ENCODE data around the gene LONP2. TPM values are rescaled to one million over a fixed set of nuclear protein-coding genes. Genes with fewer than 3 reads are reported as not detected.

LONP2 gene
- total RNA-seq, 2 experiments from 2014 or later, result 77.2 to 81.0 TPM

DNA sequence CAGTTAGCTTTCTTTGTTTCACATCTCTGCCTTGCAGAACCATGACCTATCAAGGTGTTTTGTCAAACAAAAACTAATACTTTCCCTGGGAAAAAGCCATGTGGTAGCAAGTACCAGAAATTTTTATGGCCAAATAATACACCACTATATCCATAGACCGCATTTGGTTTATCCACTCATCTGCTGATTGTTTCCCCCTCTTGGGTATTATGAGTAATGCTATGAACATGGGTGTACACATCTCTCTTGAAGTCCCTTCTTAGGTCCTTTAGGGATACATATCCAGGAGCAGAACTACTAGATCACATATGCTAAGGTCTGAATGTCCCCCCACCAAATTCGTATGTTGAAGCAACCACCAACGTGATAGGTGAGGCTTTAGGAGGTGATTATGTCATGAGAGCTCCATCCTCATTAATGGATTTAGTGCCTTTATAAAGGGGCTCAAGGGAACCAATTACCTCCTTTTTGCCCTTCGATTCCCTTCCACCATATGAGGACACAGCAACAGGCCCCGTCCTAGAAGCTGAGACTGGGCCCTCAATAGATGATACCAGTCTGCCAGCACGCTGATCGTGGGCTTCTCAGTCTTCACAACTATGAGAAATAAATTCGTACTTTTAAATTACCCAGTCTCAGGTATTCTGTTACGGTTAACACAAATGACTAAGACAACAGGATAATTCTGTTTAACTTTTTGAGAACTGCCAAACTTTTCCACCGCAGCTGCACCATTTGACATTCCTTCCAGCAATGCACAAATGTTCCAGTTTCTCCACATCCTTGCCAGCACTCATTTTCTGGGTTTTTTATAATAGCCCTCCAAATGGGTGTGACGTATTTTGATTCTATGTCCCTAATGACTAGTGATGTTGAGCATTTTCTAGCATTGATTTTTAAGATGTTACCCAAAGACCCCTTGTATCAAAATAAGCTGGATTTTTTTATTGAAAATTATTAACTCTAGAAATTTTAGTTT is 111.1 kb downstream of the LONP2 start:
- no peak overlapping the region for H3K4me3 ChIP-seq (ENCODE audit: low read length)
- TF ChIP-seq, protein P1, sequence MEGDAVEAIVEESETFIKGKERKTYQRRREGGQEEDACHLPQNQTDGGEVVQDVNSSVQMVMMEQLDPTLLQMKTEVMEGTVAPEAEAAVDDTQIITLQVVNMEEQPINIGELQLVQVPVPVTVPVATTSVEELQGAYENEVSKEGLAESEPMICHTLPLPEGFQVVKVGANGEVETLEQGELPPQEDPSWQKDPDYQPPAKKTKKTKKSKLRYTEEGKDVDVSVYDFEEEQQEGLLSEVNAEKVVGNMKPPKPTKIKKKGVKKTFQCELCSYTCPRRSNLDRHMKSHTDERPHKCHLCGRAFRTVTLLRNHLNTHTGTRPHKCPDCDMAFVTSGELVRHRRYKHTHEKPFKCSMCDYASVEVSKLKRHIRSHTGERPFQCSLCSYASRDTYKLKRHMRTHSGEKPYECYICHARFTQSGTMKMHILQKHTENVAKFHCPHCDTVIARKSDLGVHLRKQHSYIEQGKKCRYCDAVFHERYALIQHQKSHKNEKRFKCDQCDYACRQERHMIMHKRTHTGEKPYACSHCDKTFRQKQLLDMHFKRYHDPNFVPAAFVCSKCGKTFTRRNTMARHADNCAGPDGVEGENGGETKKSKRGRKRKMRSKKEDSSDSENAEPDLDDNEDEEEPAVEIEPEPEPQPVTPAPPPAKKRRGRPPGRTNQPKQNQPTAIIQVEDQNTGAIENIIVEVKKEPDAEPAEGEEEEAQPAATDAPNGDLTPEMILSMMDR (IDR thresholded peaks at IDR 0.05), result no peak
- Mint-ChIP-seq H3K36me3 (ENCODE audit: low read depth) (peaks cover 63% of the 10 kb centered on the region), H3K27me3 (no peaks in the 10 kb centered on the region), H3K9me3 (no peaks in the 10 kb centered on the region), H3K27ac (peak overlapping the region; percentile 49), H3K4me1 (ENCODE audit: low read depth) (peaks cover 12% of the 10 kb centered on the region), H3K4me3 (no peak overlapping the region)
- H3K36me3 ChIP-seq (ENCODE audit: insufficient read depth, low read length), result peaks cover 32% of the 10 kb centered on the region
- intact Hi-C loops (cut with DNase I, micrococcal nuclease), result loop anchor here in 1 of 2 experiments (1.0 to 5.0 kb wide), 3 partner anchors 187 to 274 kb away; no protein-coding TSS in a partner anchor
- H3K27ac ChIP-seq (ENCODE audit: low read depth in 1 of 2, low read length in 2 of 2), result no peak overlapping the region
- H3K9me3 ChIP-seq (ENCODE audit: control insufficient read depth in 1 of 2, insufficient read depth in 1 of 2, low read length in 2 of 2), result no peaks in the 10 kb centered on the region
- no peaks in the 10 kb centered on the region for H3K27me3 ChIP-seq (ENCODE audit: control insufficient read depth in 1 of 2, insufficient read depth in 2 of 2, low read length in 2 of 2)
- DNase-seq, result no peak
- POLR2A ChIA-PET, result interaction anchor here (1.0 to 5.3 kb wide), 5 partner anchors 30 to 275 kb away, joined by 3 to 26 read pairs (median 7); partner anchors contain the start of gene SIAH1
- ATAC-seq (ENCODE audit: poor library complexity), result no peak
- H3K4me1 ChIP-seq (ENCODE audit: insufficient read depth, low read length), result peaks cover 2% of the 10 kb centered on the region
- CTCF ChIA-PET, result interaction anchor here (1.2 to 6.2 kb wide), 8 partner anchors 11 to 275 kb away, joined by 3 to 42 read pairs (median 8); no protein-coding TSS in a partner anchor

DNA sequence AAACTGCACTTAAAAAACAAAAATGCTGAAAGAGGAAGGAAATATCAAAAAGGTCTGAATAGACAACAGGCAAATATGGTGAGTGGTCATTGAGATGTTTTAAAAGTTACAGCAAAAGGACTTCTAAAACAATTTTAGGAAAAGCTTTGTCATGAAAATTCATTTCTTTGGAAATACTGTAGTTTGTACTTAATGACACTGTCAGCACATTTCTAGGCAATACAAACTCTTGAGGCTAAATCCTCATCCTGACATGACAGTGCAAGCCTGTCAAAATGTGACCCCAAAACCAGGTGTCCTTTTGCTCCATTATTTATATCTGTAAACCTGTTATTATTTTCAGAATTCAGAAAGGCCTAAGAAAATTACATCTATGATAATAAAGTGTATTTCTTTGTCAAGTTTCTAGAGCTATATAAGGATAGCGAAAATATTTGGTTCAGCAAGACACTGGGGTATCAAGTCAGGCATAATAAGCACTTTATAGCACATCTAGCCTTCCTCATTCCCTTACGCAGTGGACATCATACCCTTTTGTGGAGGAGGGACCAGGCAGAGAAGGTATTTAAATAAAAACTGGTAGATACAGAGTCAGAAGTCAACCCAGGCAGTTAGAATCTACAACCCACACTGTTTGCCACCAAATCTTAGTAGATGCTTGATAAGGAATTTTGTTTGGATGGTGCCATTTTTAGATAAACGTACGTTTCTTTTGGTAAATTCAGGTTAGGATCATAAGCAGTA is 112.7 kb downstream of the LONP2 start:
- TF ChIP-seq, protein P1 (IDR thresholded peaks at IDR 0.05), result no peak
- POLR2A ChIA-PET, result interaction anchor here (0.6 to 5.3 kb wide), 4 partner anchors 29 to 274 kb away, joined by 3 to 26 read pairs (median 5); no protein-coding TSS in a partner anchor
- H3K4me3 Mint-ChIP-seq, result no peak overlapping the region
- CTCF ChIA-PET, result interaction anchor here (1.0 to 6.2 kb wide), 6 partner anchors 9 to 1215 kb away, joined by 3 to 42 read pairs (median 4); no protein-coding TSS in a partner anchor
- no peak for ATAC-seq (ENCODE audit: poor library complexity)
- H3K27ac Mint-ChIP-seq, result no peak overlapping the region
- no peaks in the 10 kb centered on the region for H3K9me3 Mint-ChIP-seq
- peaks cover 12% of the 10 kb centered on the region for H3K4me1 Mint-ChIP-seq (ENCODE audit: low read depth)
- intact Hi-C loops (cut with DNase I, micrococcal nuclease), result no loop called here
- Histone ChIP-seq H3K4me1 (ENCODE audit: insufficient read depth, low read length) (peaks cover 2% of the 10 kb centered on the region), H3K4me3 (ENCODE audit: low read length) (no peak overlapping the region), H3K27me3 (ENCODE audit: control insufficient read depth in 1 of 2, insufficient read depth in 2 of 2, low read length in 2 of 2) (no peaks in the 10 kb centered on the region), H3K9me3 (ENCODE audit: control insufficient read depth in 1 of 2, insufficient read depth in 1 of 2, low read length in 2 of 2) (no peaks in the 10 kb centered on the region), H3K27ac (ENCODE audit: low read depth in 1 of 2, low read length in 2 of 2) (no peak overlapping the region), H3K36me3 (ENCODE audit: insufficient read depth, low read length) (peaks cover 27% of the 10 kb centered on the region)
- no peaks in the 10 kb centered on the region for H3K27me3 Mint-ChIP-seq
- peaks cover 61% of the 10 kb centered on the region for H3K36me3 Mint-ChIP-seq (ENCODE audit: low read depth)
- DNase-seq, result no peak

DNA sequence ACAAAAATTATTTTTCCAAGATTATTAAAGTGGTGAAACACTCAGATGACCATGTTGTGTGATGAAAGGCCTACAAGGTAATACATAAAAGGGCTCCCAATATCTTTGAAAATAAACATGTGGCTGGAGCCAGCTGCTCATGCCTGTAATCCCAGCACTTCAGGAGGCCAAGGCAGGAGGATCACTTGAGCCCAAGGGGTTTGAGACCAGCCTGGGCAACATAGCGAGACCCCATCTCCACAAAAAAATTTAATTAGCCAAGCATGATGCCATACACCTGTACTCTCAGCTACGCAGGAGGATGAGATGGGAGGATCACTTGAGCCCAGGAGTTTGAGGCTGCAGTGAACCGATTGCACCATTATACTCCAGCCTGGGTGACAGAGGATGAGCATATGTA is 114.3 kb downstream of the LONP2 start:
- peaks cover 16% of the 10 kb centered on the region for H3K4me1 Mint-ChIP-seq (ENCODE audit: low read depth)
- no peak for ATAC-seq (ENCODE audit: poor library complexity)
- CTCF ChIA-PET, result interaction anchor here (1.4 to 6.2 kb wide), 2 partner anchors 265 to 272 kb away, joined by 4 to 42 read pairs; no protein-coding TSS in a partner anchor

More for the DNA sequence above, 114.3 kb downstream of the LONP2 start:
- H3K4me1 ChIP-seq (ENCODE audit: insufficient read depth, low read length), result peaks cover 2% of the 10 kb centered on the region
- intact Hi-C loops (cut with DNase I, micrococcal nuclease), result no loop called here
- H3K9me3 ChIP-seq (ENCODE audit: control insufficient read depth in 1 of 2, insufficient read depth in 1 of 2, low read length in 2 of 2), result no peaks in the 10 kb centered on the region
- H3K27me3 Mint-ChIP-seq, result no peaks in the 10 kb centered on the region
- no peak overlapping the region for H3K4me3 ChIP-seq (ENCODE audit: low read length)
- TF ChIP-seq, protein P1 (IDR thresholded peaks at IDR 0.05), result no peak
- no peak overlapping the region for H3K4me3 Mint-ChIP-seq
- H3K36me3 Mint-ChIP-seq (ENCODE audit: low read depth), result peaks cover 45% of the 10 kb centered on the region
- DNase-seq, result no peak
- no peaks in the 10 kb centered on the region for H3K9me3 Mint-ChIP-seq
- H3K27me3 ChIP-seq (ENCODE audit: control insufficient read depth in 1 of 2, insufficient read depth in 2 of 2, low read length in 2 of 2), result no peaks in the 10 kb centered on the region
- no peak overlapping the region for H3K27ac Mint-ChIP-seq
- POLR2A ChIA-PET, result interaction anchor here (5.3 kb wide), 1 partner anchor 265 kb away, joined by 26 read pairs; no protein-coding TSS in a partner anchor
- no peak overlapping the region for H3K27ac ChIP-seq (ENCODE audit: low read depth in 1 of 2, low read length in 2 of 2)
- H3K36me3 ChIP-seq (ENCODE audit: insufficient read depth, low read length), result peaks cover 17% of the 10 kb centered on the region
